HepG2 (cell line): Measurements from ENCODE around the gene GMPPB. TPM values are rescaled to one million over a fixed set of nuclear protein-coding genes. Genes with fewer than 3 reads are reported as not detected.

Experiments used
- ATAC-seq: fragments of 200-7000 bp; cut with Tn5 transposase; 3 replicates; pipeline ENCODE4 v1.9.1; 2020; ENCODE audit warnings: mild to moderate bottlenecking, moderate library complexity
- BruUV-seq: library from RNA; stranded (reverse); fragments of 400-500 nt; replicated peaks from 2 replicates; lab custom pipeline; 2021; lab: Mats Ljungman, UMichigan
- CTCF ChIA-PET: fragments of 300-600 bp; formaldehyde crosslinking; extraction: SDS; loops from one replicate; lab custom pipeline; 2021; ENCODE audit warnings: low total read pairs, inconsistent platforms, low intra/inter-chr PET ratio; lab: Yijun Ruan, JAX
- POLR2A ChIA-PET: fragments of 350-600 bp; sonication (Branson Sonifier 250); formaldehyde crosslinking; loops from one replicate; lab custom pipeline; 2020; ENCODE audit warnings: antibody characterized with exemption, inconsistent platforms; lab: Yijun Ruan, JAX
- DNase-seq: peaks from one replicate; pipeline ENCODE4 v3.0.0-alpha.2; 2015; ENCODE audit warnings: low spot score
- FAIRE-seq: peaks from 3 replicates; lab custom pipeline; 2011; peaks lifted over from hg19 to GRCh38; lab: Jason Lieb, UNC
- H2AFZ ChIP-seq: one replicate; pipeline ENCODE4 v1.6.1; 2011; ENCODE audit warnings: low read length, inconsistent platforms
- H3K27ac ChIP-seq: fragments of 300-600 bp; 3 replicates; pipeline ENCODE4 v1.8.0; 2011; ENCODE audit warnings: mixed run types, mild to moderate bottlenecking, mixed read lengths, low read length, inconsistent platforms; ENCODE audit not compliant: insufficient read depth; ENCODE audit errors: extremely low read length
- H3K27me3 ChIP-seq, 2 experiments: fragments of 200-600 bp in 1 of 2; 2 replicates in 1 of 2; 3 replicates in 1 of 2; pipeline versions ENCODE4 v1.6.0 to v1.8.0; 2011; ENCODE audit warnings: low read length in 2 of 2, mild to moderate bottlenecking in 2 of 2, moderate library complexity in 2 of 2, inconsistent platforms in 1 of 2; ENCODE audit not compliant: insufficient read depth in 2 of 2, control insufficient read depth in 1 of 2
- H3K36me3 ChIP-seq, 2 experiments: fragments of 200-600 bp in 1 of 2; replicated peaks in 1 of 2; 2 replicates in 1 of 2; 3 replicates in 1 of 2; pipeline versions ENCODE4 v1.5.1 to v1.8.0; 2011; ENCODE audit warnings: low read length in 2 of 2, inconsistent platforms in 1 of 2; ENCODE audit not compliant: insufficient read depth in 2 of 2, control insufficient read depth in 1 of 2
- H3K4me1 ChIP-seq: 2 replicates; pipeline ENCODE4 v1.5.1; 2012; ENCODE audit warnings: low read length, inconsistent platforms; ENCODE audit not compliant: insufficient read depth
- H3K4me2 ChIP-seq: 2 replicates; pipeline ENCODE4 v1.6.0; 2011; ENCODE audit warnings: low read depth, low read length, inconsistent platforms
- H3K4me3 ChIP-seq, 3 experiments: fragments of 200-600 bp in 1 of 3; sonication (generic), shearing (Covaris generic) in 1 of 3; replicated peaks in 1 of 3; 2 replicates each; pipeline ENCODE4 v1.5.1; 2011 to 2016; ENCODE audit warnings: low read length in 3 of 3, inconsistent platforms in 2 of 3, low read depth in 2 of 3, mild to moderate bottlenecking in 2 of 3, control low read depth in 1 of 3, mixed read lengths in 1 of 3; ENCODE audit not compliant: insufficient read depth in 1 of 3
- H3K79me2 ChIP-seq: one replicate; pipeline ENCODE4 v1.6.1; 2011; ENCODE audit warnings: low read length, inconsistent platforms; ENCODE audit not compliant: insufficient read depth
- H3K9ac ChIP-seq: 2 replicates; pipeline ENCODE4 v1.6.0; 2011; ENCODE audit warnings: mild to moderate bottlenecking, low read depth, low read length, inconsistent platforms; ENCODE audit not compliant: insufficient read depth
- H3K9me3 ChIP-seq: 2 replicates; pipeline ENCODE4 v1.5.1; 2012; ENCODE audit warnings: mild to moderate bottlenecking, low read length
- H4K20me1 ChIP-seq: 2 replicates; pipeline ENCODE4 v1.6.0; 2011; ENCODE audit warnings: inconsistent platforms, mild to moderate bottlenecking, low read length, moderate library complexity; ENCODE audit not compliant: insufficient read depth
- AGO2 ChIP-seq: fragments of 200-400 bp; formaldehyde crosslinking; optimal IDR thresholded peaks from 2 replicates; pipeline ENCODE3; 2017; ENCODE audit warnings: mild to moderate bottlenecking, low read depth, low read length, moderate library complexity
- POLR2A ChIP-seq, 2 experiments: IDR thresholded peaks; 2 replicates each; pipeline ENCODE4 v1.6.1; 2011; ENCODE audit warnings: low read depth in 2 of 2, low read length in 2 of 2, mild to moderate bottlenecking in 1 of 2, moderate library complexity in 1 of 2; ENCODE audit not compliant: insufficient read depth in 1 of 2
- RBFOX2 ChIP-seq: fragments of 200-400 bp; formaldehyde crosslinking; IDR thresholded peaks from 2 replicates; pipeline ENCODE4 v1.6.1; 2017; ENCODE audit warnings: low read depth, mild to moderate bottlenecking, low read length
- RFX3 ChIP-seq: IDR thresholded peaks from 2 replicates; pipeline ENCODE4 v1.6.1; 2016; ENCODE audit warnings: missing biosample characterization, missing genetic modification reagents
- ZNF34 ChIP-seq: sonication (generic); formaldehyde crosslinking; IDR thresholded peaks from 2 replicates; pipeline ENCODE4 v1.4.0; 2020; ENCODE audit warnings: mild to moderate bottlenecking, missing genetic modification reagents, borderline replicate concordance
- WGBS: methylation state at CpG from one replicate; pipeline ENCODE4 v1.1.6; 2017; ENCODE audit warnings: low lambda C conversion rate; 5-methylcytosine and 5-hydroxymethylcytosine counted together
- in situ Hi-C: cut with HindIII; loops from 2 replicates; pipeline ENCODE4 v1.10.0; 2017; ENCODE audit warnings: low pct_unique_long_range_greater_than_20kb; ENCODE audit not compliant: extremely low pct_ligation_motif_present
- intact Hi-C: fragments of 100-400 bp; cut with micrococcal nuclease; formaldehyde crosslinking; loops from one replicate; pipeline ENCODE4 v1.10.0; 2022; ENCODE audit not compliant: unreplicated experiment
- polyA plus RNA-seq, 8 experiments: library from polyadenylated mRNA; depleted of rRNA in 3 of 8; stranded (reverse) in 7 of 8; unstranded in 1 of 8; fragments of >200 nt; fragmentation: Illumina TruSeq in 4 of 8; extraction: Trizol in 4 of 8; gene quantifications; 2 replicates each; pipeline versions ENCODE4 v1.2.1 to v1.2.3, GENCODE V29; 2011 to 2016; ENCODE audit warnings: low read depth in 4 of 8, missing spikeins in 1 of 8, mixed read lengths in 1 of 8; ENCODE audit not compliant: insufficient read depth in 1 of 8
- total RNA-seq, 5 experiments: library from RNA; depleted of rRNA; stranded (reverse); fragments of >200 nt; fragmentation: Illumina TruSeq; extraction: Trizol; gene quantifications; 2 replicates each; pipeline ENCODE4 v1.2.3, GENCODE V29; 2016; ENCODE audit warnings: low read depth in 1 of 5
- TF ChIP-seq, protein P1 (sequence below): fragments of 450-650 bp; IDR thresholded peaks from 2 replicates; pipeline ENCODE4 v1.6.1; 2017; ENCODE audit warnings: mild to moderate bottlenecking
- TF ChIP-seq, protein P2 (sequence below): sonication (generic); formaldehyde crosslinking; IDR thresholded peaks from 2 replicates; pipeline ENCODE4 v1.5.1; 2020; ENCODE audit warnings: mild to moderate bottlenecking, missing genetic modification reagents, moderate library complexity

Gene GMPPB
- total and polyA plus RNA-seq, 2 of the 13 experiments (the other 11 are each of a cell fraction or from before 2014, with no cell fraction given), result 6.5 to 23.1 TPM

DNA sequence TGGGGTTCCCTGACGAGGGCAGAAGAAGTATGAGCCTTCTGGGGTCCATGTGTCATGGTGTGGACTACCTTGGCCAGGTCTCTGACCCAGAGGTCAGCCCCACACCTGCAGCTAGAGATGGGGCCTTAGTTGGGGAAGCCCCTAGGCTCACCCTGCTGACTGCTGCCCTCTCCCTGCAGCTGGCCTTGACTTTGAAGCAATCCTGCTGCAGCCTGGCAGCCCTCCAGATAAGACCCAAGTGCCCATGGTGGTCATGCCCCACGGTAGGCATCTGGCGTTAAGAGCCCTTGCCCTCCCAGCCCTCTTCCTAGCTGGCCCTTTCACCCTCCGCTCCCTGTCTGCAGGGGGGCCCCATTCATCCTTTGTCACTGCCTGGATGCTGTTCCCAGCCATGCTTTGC lies 42.2 kb downstream of the GMPPB start:
- no peak overlapping the region for H3K4me3 ChIP-seq
- no peak overlapping the region for H3K9ac ChIP-seq
- ChIA-PET POLR2A (no interaction called here), CTCF (no interaction called here)
- H3K27ac ChIP-seq, result no peak overlapping the region
- no peak overlapping the region for H2AFZ ChIP-seq
- WGBS, result 100% methylated on average over 4 of the region's 4 CpGs
- peaks cover 3% of the 10 kb centered on the region; the same call in 1 of the 2 replicates for H4K20me1 ChIP-seq
- no TSS peak for BruUV-seq
- H3K4me2 ChIP-seq, result no peak overlapping the region
- peak; percentile 44; the same call in 1 of the 2 replicates for TF ChIP-seq RBFOX2
- 0 out of 4 replicates have a peak, but pooled peaks of 1 of the 2 experiments have one; percentile 10 for TF ChIP-seq POLR2A (IDR thresholded peaks at IDR 0.05; ENCODE audit: insufficient read depth in 1 of 2, low read depth in 2 of 2, low read length in 2 of 2)
- TF ChIP-seq, protein P1, sequence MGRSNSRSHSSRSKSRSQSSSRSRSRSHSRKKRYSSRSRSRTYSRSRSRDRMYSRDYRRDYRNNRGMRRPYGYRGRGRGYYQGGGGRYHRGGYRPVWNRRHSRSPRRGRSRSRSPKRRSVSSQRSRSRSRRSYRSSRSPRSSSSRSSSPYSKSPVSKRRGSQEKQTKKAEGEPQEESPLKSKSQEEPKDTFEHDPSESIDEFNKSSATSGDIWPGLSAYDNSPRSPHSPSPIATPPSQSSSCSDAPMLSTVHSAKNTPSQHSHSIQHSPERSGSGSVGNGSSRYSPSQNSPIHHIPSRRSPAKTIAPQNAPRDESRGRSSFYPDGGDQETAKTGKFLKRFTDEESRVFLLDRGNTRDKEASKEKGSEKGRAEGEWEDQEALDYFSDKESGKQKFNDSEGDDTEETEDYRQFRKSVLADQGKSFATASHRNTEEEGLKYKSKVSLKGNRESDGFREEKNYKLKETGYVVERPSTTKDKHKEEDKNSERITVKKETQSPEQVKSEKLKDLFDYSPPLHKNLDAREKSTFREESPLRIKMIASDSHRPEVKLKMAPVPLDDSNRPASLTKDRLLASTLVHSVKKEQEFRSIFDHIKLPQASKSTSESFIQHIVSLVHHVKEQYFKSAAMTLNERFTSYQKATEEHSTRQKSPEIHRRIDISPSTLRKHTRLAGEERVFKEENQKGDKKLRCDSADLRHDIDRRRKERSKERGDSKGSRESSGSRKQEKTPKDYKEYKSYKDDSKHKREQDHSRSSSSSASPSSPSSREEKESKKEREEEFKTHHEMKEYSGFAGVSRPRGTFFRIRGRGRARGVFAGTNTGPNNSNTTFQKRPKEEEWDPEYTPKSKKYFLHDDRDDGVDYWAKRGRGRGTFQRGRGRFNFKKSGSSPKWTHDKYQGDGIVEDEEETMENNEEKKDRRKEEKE, result no peak
- TF ChIP-seq RFX3, result no peak
- peak; percentile 78 for TF ChIP-seq AGO2
- TF ChIP-seq ZNF34 (CRISPR knock-in tag), result no peak
- TF ChIP-seq, protein P2, sequence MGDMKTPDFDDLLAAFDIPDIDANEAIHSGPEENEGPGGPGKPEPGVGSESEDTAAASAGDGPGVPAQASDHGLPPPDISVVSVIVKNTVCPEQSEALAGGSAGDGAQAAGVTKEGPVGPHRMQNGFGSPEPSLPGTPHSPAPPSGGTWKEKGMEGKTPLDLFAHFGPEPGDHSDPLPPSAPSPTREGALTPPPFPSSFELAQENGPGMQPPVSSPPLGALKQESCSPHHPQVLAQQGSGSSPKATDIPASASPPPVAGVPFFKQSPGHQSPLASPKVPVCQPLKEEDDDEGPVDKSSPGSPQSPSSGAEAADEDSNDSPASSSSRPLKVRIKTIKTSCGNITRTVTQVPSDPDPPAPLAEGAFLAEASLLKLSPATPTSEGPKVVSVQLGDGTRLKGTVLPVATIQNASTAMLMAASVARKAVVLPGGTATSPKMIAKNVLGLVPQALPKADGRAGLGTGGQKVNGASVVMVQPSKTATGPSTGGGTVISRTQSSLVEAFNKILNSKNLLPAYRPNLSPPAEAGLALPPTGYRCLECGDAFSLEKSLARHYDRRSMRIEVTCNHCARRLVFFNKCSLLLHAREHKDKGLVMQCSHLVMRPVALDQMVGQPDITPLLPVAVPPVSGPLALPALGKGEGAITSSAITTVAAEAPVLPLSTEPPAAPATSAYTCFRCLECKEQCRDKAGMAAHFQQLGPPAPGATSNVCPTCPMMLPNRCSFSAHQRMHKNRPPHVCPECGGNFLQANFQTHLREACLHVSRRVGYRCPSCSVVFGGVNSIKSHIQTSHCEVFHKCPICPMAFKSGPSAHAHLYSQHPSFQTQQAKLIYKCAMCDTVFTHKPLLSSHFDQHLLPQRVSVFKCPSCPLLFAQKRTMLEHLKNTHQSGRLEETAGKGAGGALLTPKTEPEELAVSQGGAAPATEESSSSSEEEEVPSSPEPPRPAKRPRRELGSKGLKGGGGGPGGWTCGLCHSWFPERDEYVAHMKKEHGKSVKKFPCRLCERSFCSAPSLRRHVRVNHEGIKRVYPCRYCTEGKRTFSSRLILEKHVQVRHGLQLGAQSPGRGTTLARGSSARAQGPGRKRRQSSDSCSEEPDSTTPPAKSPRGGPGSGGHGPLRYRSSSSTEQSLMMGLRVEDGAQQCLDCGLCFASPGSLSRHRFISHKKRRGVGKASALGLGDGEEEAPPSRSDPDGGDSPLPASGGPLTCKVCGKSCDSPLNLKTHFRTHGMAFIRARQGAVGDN (CRISPR knock-in tag), result 0 out of 2 replicates have a peak, but pooled peaks have one; percentile 4
- no peak for DNase-seq
- H3K79me2 ChIP-seq, result peaks cover 5% of the 10 kb centered on the region
- no peaks in the 10 kb centered on the region for H3K9me3 ChIP-seq
- ATAC-seq, result no peak
- no peaks in the 10 kb centered on the region for H3K27me3 ChIP-seq
- FAIRE-seq, result no peak
- in situ Hi-C loops (no loop called here), intact Hi-C loops (no loop called here)
- peaks cover 43 to 73% of the 10 kb centered on the region in 2 experiments for H3K36me3 ChIP-seq
- peaks cover 21% of the 10 kb centered on the region for H3K4me1 ChIP-seq
